ENCODE results near the gene ADGRB3. TPM values are rescaled to one million over a fixed set of nuclear protein-coding genes. Genes with fewer than 3 reads are reported as not detected.
"Not testable (repeated sequence)": the region's sequence is repeated elsewhere in the genome, so short reads cannot be mapped to it uniquely, and the experiment has no call there.

The ADGRB3 gene
- polyA plus RNA-seq, 1 of the 3 experiments (the other 2 are of a cell fraction): 0.12 TPM

- TF ChIP-seq EZH2phosphoT487 (IDR thresholded peaks at IDR 0.05; ENCODE audit: borderline replicate concordance, low read depth) (no peak), GATA2 (CRISPR knock-in tag; IDR thresholded peaks at IDR 0.05) (no peak), TCF12 (IDR thresholded peaks at IDR 0.05) (no peak), IRF3 (IDR thresholded peaks at IDR 0.05; ENCODE audit: low read depth, low read length) (no peak), USF1 (IDR thresholded peaks at IDR 0.05; ENCODE audit: borderline replicate concordance, low read depth) (no peak), MEF2A (IDR thresholded peaks at IDR 0.05; ENCODE audit: borderline replicate concordance, low read depth) (no peak), CTCF (IDR thresholded peaks at IDR 0.05) (no peak), EP300 (IDR thresholded peaks at IDR 0.05; ENCODE audit: borderline replicate concordance in 1 of 2, low read depth in 1 of 2, low read length in 1 of 2) (no peak)
- TF ChIP-seq, protein P1, sequence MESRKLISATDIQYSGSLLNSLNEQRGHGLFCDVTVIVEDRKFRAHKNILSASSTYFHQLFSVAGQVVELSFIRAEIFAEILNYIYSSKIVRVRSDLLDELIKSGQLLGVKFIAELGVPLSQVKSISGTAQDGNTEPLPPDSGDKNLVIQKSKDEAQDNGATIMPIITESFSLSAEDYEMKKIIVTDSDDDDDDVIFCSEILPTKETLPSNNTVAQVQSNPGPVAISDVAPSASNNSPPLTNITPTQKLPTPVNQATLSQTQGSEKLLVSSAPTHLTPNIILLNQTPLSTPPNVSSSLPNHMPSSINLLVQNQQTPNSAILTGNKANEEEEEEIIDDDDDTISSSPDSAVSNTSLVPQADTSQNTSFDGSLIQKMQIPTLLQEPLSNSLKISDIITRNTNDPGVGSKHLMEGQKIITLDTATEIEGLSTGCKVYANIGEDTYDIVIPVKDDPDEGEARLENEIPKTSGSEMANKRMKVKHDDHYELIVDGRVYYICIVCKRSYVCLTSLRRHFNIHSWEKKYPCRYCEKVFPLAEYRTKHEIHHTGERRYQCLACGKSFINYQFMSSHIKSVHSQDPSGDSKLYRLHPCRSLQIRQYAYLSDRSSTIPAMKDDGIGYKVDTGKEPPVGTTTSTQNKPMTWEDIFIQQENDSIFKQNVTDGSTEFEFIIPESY (IDR thresholded peaks at IDR 0.05; ENCODE audit: borderline replicate concordance, low read depth): no peak
- H3K4me2 ChIP-seq: no peak overlapping the region
- no peaks in the 10 kb centered on the region for H3K79me2 ChIP-seq (ENCODE audit: insufficient read depth)
- no peaks in the 10 kb centered on the region for H4K20me1 ChIP-seq (ENCODE audit: insufficient read depth)
- POLR2A ChIA-PET: no interaction called here
- H2AFZ ChIP-seq (ENCODE audit: low read depth): no peak overlapping the region
- DNase-seq: no peak
- H3K9me3 ChIP-seq: no peaks in the 10 kb centered on the region
- no peaks in the 10 kb centered on the region; a peak in 2 of 4 replicates for H3K4me1 ChIP-seq (ENCODE audit: control insufficient read depth in 1 of 2, insufficient read depth in 2 of 2, low read depth in 1 of 2, low read length in 1 of 2)
- CTCF ChIA-PET: interaction anchor here (1.5 kb wide), 1 partner anchor 106 kb away, joined by 3 read pairs; no protein-coding TSS in a partner anchor
- H3K4me3 ChIP-seq (ENCODE audit: low read depth in 2 of 2, low read length in 1 of 2): no peak overlapping the region
- no peaks in the 10 kb centered on the region for H3K9me2 ChIP-seq
- no peaks in the 10 kb centered on the region for H3K27me3 ChIP-seq (ENCODE audit: insufficient read depth)
- H3K27ac ChIP-seq (ENCODE audit: low read depth in 2 of 2, low read length in 1 of 2): no peak overlapping the region; a peak in 1 of 4 replicates
- H3F3A ChIP-seq (replicated peaks; ENCODE audit: insufficient read depth): no peaks in the 10 kb centered on the region
- no peaks in the 10 kb centered on the region for H3K36me3 ChIP-seq (replicated peaks in 1 of 2; ENCODE audit: control insufficient read depth in 1 of 2, insufficient read depth in 2 of 2, low read length in 1 of 2)
- no peak overlapping the region for H3K9ac ChIP-seq
Measured at GRCh38 chr6:68673255-68673654, 38.2 kb downstream of the ADGRB3 start.

- H2AFZ ChIP-seq (ENCODE audit: low read depth): no peak overlapping the region
- H3K9me3 ChIP-seq: no peaks in the 10 kb centered on the region
- H4K20me1 ChIP-seq (ENCODE audit: insufficient read depth): no peaks in the 10 kb centered on the region
- TF ChIP-seq RAD21 (IDR thresholded peaks at IDR 0.05; ENCODE audit: low read length) (no peak), SMC3 (IDR thresholded peaks at IDR 0.05; ENCODE audit: low read depth, low read length) (no peak), FOXM1 (IDR thresholded peaks at IDR 0.05; ENCODE audit: low read depth) (no peak), ELF1 (IDR thresholded peaks at IDR 0.05) (no peak), MEF2A (IDR thresholded peaks at IDR 0.05; ENCODE audit: borderline replicate concordance, low read depth) (no peak), TAF1 (IDR thresholded peaks at IDR 0.05; ENCODE audit: borderline replicate concordance, low read depth, low read length) (no peak)
- TF ChIP-seq, protein P1 (IDR thresholded peaks at IDR 0.05; ENCODE audit: borderline replicate concordance, low read depth): no peak
- DNase-seq: no peak
- WGBS (ENCODE audit: low lambda C conversion rate): 46% methylated on average over 4 of the region's 4 CpGs
- no peaks in the 10 kb centered on the region for H3K27me3 ChIP-seq (ENCODE audit: insufficient read depth)
- no peak overlapping the region for H3K27ac ChIP-seq (ENCODE audit: low read depth in 2 of 2, low read length in 1 of 2)
- no peak overlapping the region for H3K4me3 ChIP-seq (ENCODE audit: low read depth in 2 of 2, low read length in 1 of 2)
- H3K9ac ChIP-seq: no peak overlapping the region
- H3K79me2 ChIP-seq (ENCODE audit: insufficient read depth): no peaks in the 10 kb centered on the region
- H3K4me1 ChIP-seq (ENCODE audit: control insufficient read depth in 1 of 2, insufficient read depth in 2 of 2, low read depth in 1 of 2, low read length in 1 of 2): no peaks in the 10 kb centered on the region; a peak in 3 of 4 replicates
- no peaks in the 10 kb centered on the region for H3F3A ChIP-seq (replicated peaks; ENCODE audit: insufficient read depth)
- H3K4me2 ChIP-seq: no peak overlapping the region
- no peaks in the 10 kb centered on the region for H3K36me3 ChIP-seq (replicated peaks in 1 of 2; ENCODE audit: control insufficient read depth in 1 of 2, insufficient read depth in 2 of 2, low read length in 1 of 2)
- ChIA-PET CTCF (interaction anchor here (1.2 kb wide), 1 partner anchor 8 kb away, joined by 3 read pairs; no protein-coding TSS in a partner anchor), POLR2A (no interaction called here)
- H3K9me2 ChIP-seq: no peaks in the 10 kb centered on the region
Measured at GRCh38 chr6:68675548-68675947, 40.5 kb downstream of the ADGRB3 start.

DNA sequence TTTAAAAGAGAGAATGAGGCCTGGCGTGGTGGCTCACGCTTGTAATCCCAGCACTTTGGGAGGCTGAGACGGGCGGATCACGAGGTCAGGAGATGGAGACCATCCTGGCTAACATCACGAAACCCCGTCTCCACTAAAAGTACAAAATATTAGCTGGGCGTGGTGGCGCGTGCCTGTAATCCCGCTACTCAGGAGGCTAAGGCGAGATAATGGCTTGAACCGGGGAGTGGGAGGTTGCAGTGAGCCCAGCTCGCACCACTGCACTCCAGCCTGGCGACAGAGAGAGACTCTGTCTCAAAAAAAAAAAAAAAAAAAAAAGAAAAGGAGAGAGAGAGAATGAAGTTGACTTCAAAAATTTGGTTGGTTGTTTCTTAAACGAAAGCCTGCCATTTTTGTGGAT, 41.0 kb downstream of the ADGRB3 start:
- H3K4me1 ChIP-seq (ENCODE audit: control insufficient read depth in 1 of 2, insufficient read depth in 2 of 2, low read depth in 1 of 2, low read length in 1 of 2); DNase-seq; H2AFZ ChIP-seq (ENCODE audit: low read depth); H3K79me2 ChIP-seq (ENCODE audit: insufficient read depth); H3K9ac ChIP-seq; H3K4me3 ChIP-seq (ENCODE audit: low read depth in 2 of 2, low read length in 1 of 2); POLR2A ChIA-PET; H3K9me3 ChIP-seq; H3F3A ChIP-seq (replicated peaks; ENCODE audit: insufficient read depth); H3K36me3 ChIP-seq (replicated peaks in 1 of 2; ENCODE audit: control insufficient read depth in 1 of 2, insufficient read depth in 2 of 2, low read length in 1 of 2); H3K9me2 ChIP-seq; H3K27ac ChIP-seq (ENCODE audit: low read depth in 2 of 2, low read length in 1 of 2); H3K4me2 ChIP-seq; H3K27me3 ChIP-seq (ENCODE audit: insufficient read depth); H4K20me1 ChIP-seq (ENCODE audit: insufficient read depth): not testable (repeated sequence)
- WGBS (ENCODE audit: low lambda C conversion rate): 69% methylated on average over 16 of the region's 16 CpGs
- CTCF ChIA-PET: interaction anchor here (1.2 to 1.3 kb wide), 2 partner anchors 9 to 36 kb away, joined by 3 read pairs; no protein-coding TSS in a partner anchor
